HepG2 (cell line): ENCODE data around the gene AAMP. TPM values are rescaled to one million over a fixed set of nuclear protein-coding genes. Genes with fewer than 3 reads are reported as not detected.
A peak's percentile ranks its signal among the peaks of the same experiment; 100 is the strongest.

Source experiments
- ATAC-seq: fragments of 200-7000 bp; cut with Tn5 transposase; 3 replicates; pipeline ENCODE4 v1.9.1; 2020; ENCODE audit warnings: mild to moderate bottlenecking, moderate library complexity
- BruUV-seq: library from RNA; stranded (reverse); fragments of 400-500 nt; replicated peaks from 2 replicates; lab custom pipeline; 2021; lab: Mats Ljungman, UMichigan
- CTCF ChIA-PET: fragments of 300-600 bp; formaldehyde crosslinking; extraction: SDS; loops from one replicate; lab custom pipeline; 2021; ENCODE audit warnings: low total read pairs, inconsistent platforms, low intra/inter-chr PET ratio; lab: Yijun Ruan, JAX
- POLR2A ChIA-PET: fragments of 350-600 bp; sonication (Branson Sonifier 250); formaldehyde crosslinking; loops from one replicate; lab custom pipeline; 2020; ENCODE audit warnings: antibody characterized with exemption, inconsistent platforms; lab: Yijun Ruan, JAX
- DNase-seq: peaks from one replicate; pipeline ENCODE4 v3.0.0-alpha.2; 2015; ENCODE audit warnings: low spot score
- FAIRE-seq: peaks from 3 replicates; lab custom pipeline; 2011; peaks lifted over from hg19 to GRCh38; lab: Jason Lieb, UNC
- H2AFZ ChIP-seq: one replicate; pipeline ENCODE4 v1.6.1; 2011; ENCODE audit warnings: low read length, inconsistent platforms
- H3K27ac ChIP-seq: fragments of 300-600 bp; 3 replicates; pipeline ENCODE4 v1.8.0; 2011; ENCODE audit warnings: mixed run types, mild to moderate bottlenecking, mixed read lengths, low read length, inconsistent platforms; ENCODE audit not compliant: insufficient read depth; ENCODE audit errors: extremely low read length
- H3K27me3 ChIP-seq, 2 experiments: fragments of 200-600 bp in 1 of 2; 2 replicates in 1 of 2; 3 replicates in 1 of 2; pipeline versions ENCODE4 v1.6.0 to v1.8.0; 2011; ENCODE audit warnings: low read length in 2 of 2, mild to moderate bottlenecking in 2 of 2, moderate library complexity in 2 of 2, inconsistent platforms in 1 of 2; ENCODE audit not compliant: insufficient read depth in 2 of 2, control insufficient read depth in 1 of 2
- H3K36me3 ChIP-seq, 2 experiments: fragments of 200-600 bp in 1 of 2; replicated peaks in 1 of 2; 2 replicates in 1 of 2; 3 replicates in 1 of 2; pipeline versions ENCODE4 v1.5.1 to v1.8.0; 2011; ENCODE audit warnings: low read length in 2 of 2, inconsistent platforms in 1 of 2; ENCODE audit not compliant: insufficient read depth in 2 of 2, control insufficient read depth in 1 of 2
- H3K4me1 ChIP-seq: 2 replicates; pipeline ENCODE4 v1.5.1; 2012; ENCODE audit warnings: low read length, inconsistent platforms; ENCODE audit not compliant: insufficient read depth
- H3K4me2 ChIP-seq: 2 replicates; pipeline ENCODE4 v1.6.0; 2011; ENCODE audit warnings: low read depth, low read length, inconsistent platforms
- H3K4me3 ChIP-seq, 3 experiments: fragments of 200-600 bp in 1 of 3; sonication (generic), shearing (Covaris generic) in 1 of 3; replicated peaks in 1 of 3; 2 replicates each; pipeline ENCODE4 v1.5.1; 2011 to 2016; ENCODE audit warnings: low read length in 3 of 3, inconsistent platforms in 2 of 3, low read depth in 2 of 3, mild to moderate bottlenecking in 2 of 3, control low read depth in 1 of 3, mixed read lengths in 1 of 3; ENCODE audit not compliant: insufficient read depth in 1 of 3
- H3K79me2 ChIP-seq: one replicate; pipeline ENCODE4 v1.6.1; 2011; ENCODE audit warnings: low read length, inconsistent platforms; ENCODE audit not compliant: insufficient read depth
- H3K9ac ChIP-seq: 2 replicates; pipeline ENCODE4 v1.6.0; 2011; ENCODE audit warnings: mild to moderate bottlenecking, low read depth, low read length, inconsistent platforms; ENCODE audit not compliant: insufficient read depth
- H3K9me3 ChIP-seq: 2 replicates; pipeline ENCODE4 v1.5.1; 2012; ENCODE audit warnings: mild to moderate bottlenecking, low read length
- H4K20me1 ChIP-seq: 2 replicates; pipeline ENCODE4 v1.6.0; 2011; ENCODE audit warnings: inconsistent platforms, mild to moderate bottlenecking, low read length, moderate library complexity; ENCODE audit not compliant: insufficient read depth
- GTF3A ChIP-seq: sonication (generic); formaldehyde crosslinking; conservative IDR thresholded peaks from 2 replicates; pipeline ENCODE4 v1.4.0; 2020; ENCODE audit warnings: mild to moderate bottlenecking, missing genetic modification reagents
- LCORL ChIP-seq, 2 experiments: fragments of 450-650 bp in 1 of 2; sonication (generic) in 1 of 2; formaldehyde crosslinking in 1 of 2; IDR thresholded peaks; 2 replicates each; pipeline versions ENCODE4 v1.5.0 to v1.6.1; 2017 to 2020; ENCODE audit warnings: antibody characterized with exemption in 1 of 2, missing genetic modification reagents in 1 of 2
- PAWR ChIP-seq: sonication (generic); formaldehyde crosslinking; IDR thresholded peaks from 2 replicates; pipeline ENCODE4 v1.4.0; 2020; ENCODE audit warnings: missing genetic modification reagents, mild to moderate bottlenecking, borderline replicate concordance
- POLR2G ChIP-seq: fragments of 200-400 bp; formaldehyde crosslinking; IDR thresholded peaks from 2 replicates; pipeline ENCODE4 v1.6.1; 2018; ENCODE audit warnings: mild to moderate bottlenecking, low read depth, low read length, moderate library complexity
- ZNF547 ChIP-seq: sonication (generic); formaldehyde crosslinking; IDR thresholded peaks from 2 replicates; pipeline ENCODE4 v1.5.1; 2020; ENCODE audit warnings: mild to moderate bottlenecking, missing genetic modification reagents
- WGBS: methylation state at CpG from one replicate; pipeline ENCODE4 v1.1.6; 2017; ENCODE audit warnings: low lambda C conversion rate; 5-methylcytosine and 5-hydroxymethylcytosine counted together
- in situ Hi-C: cut with HindIII; loops from 2 replicates; pipeline ENCODE4 v1.10.0; 2017; ENCODE audit warnings: low pct_unique_long_range_greater_than_20kb; ENCODE audit not compliant: extremely low pct_ligation_motif_present
- intact Hi-C: fragments of 100-400 bp; cut with micrococcal nuclease; formaldehyde crosslinking; loops from one replicate; pipeline ENCODE4 v1.10.0; 2022; ENCODE audit not compliant: unreplicated experiment
- polyA plus RNA-seq, 8 experiments: library from polyadenylated mRNA; depleted of rRNA in 3 of 8; stranded (reverse) in 7 of 8; unstranded in 1 of 8; fragments of >200 nt; fragmentation: Illumina TruSeq in 4 of 8; extraction: Trizol in 4 of 8; gene quantifications; 2 replicates each; pipeline versions ENCODE4 v1.2.1 to v1.2.3, GENCODE V29; 2011 to 2016; ENCODE audit warnings: low read depth in 4 of 8, missing spikeins in 1 of 8, mixed read lengths in 1 of 8; ENCODE audit not compliant: insufficient read depth in 1 of 8
- total RNA-seq, 5 experiments: library from RNA; depleted of rRNA; stranded (reverse); fragments of >200 nt; fragmentation: Illumina TruSeq; extraction: Trizol; gene quantifications; 2 replicates each; pipeline ENCODE4 v1.2.3, GENCODE V29; 2016; ENCODE audit warnings: low read depth in 1 of 5

Gene AAMP
- total and polyA plus RNA-seq, 2 of the 13 experiments (the other 11 are each of a cell fraction or from before 2014, with no cell fraction given) = 110 to 186 TPM

DNA sequence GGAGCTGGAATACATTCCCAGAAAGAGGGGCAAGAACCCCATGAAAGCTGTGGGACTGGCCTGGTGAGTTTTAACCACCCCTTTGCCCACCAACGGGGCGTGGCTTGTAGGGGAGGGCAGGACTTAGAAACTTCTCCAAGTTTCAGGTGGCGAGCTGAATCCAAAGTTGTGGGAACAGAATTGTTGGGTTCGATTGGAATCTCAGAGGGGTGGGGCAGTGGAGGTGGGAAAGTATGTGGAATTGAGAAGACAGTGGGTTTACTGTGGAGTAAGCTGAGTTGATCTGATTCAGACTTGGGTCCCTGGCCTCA, 1.5 kb upstream of the AAMP start:
- TF ChIP-seq POLR2G = 0 out of 2 replicates have a peak, but pooled peaks have one; percentile 10
- no peak for TF ChIP-seq LCORL (IDR thresholded peaks at IDR 0.05)
- TF ChIP-seq LCORL (CRISPR knock-in tag; IDR thresholded peaks at IDR 0.05) = 0 out of 2 replicates have a peak, but pooled peaks have one; percentile 3
- TF ChIP-seq GTF3A = 0 out of 2 replicates have a peak, but pooled peaks have one; percentile 15
- no peak for TF ChIP-seq PAWR (CRISPR knock-in tag)
- 0 out of 2 replicates have a peak, but pooled peaks have one; percentile 37 for TF ChIP-seq ZNF547 (CRISPR knock-in tag)
- WGBS = 33% methylated on average over 4 of the region's 4 CpGs
- no peaks in the 10 kb centered on the region; a peak in 1 of 5 replicates for H3K27me3 ChIP-seq
- H3K9ac ChIP-seq = peak overlapping the region; percentile 84
- CTCF ChIA-PET = interaction anchor here (1.2 to 2.0 kb wide), 2 partner anchors 22 to 195 kb away, joined by 4 to 13 read pairs; partner anchors contain the start of gene TMBIM1
- ATAC-seq (no peak), FAIRE-seq (no peak), DNase-seq (no peak)
- peak overlapping the region; percentile 78 to 96 (median 91) for H3K4me3 ChIP-seq
- POLR2A ChIA-PET = interaction anchor here (0.5 to 7.5 kb wide), 7 partner anchors 12 to 175 kb away, joined by 3 to 121 read pairs (median 16); partner anchors contain the start of genes CATIP, GPBAR1 and TMBIM1
- peak overlapping the region; percentile 99 for H3K4me2 ChIP-seq
- intact Hi-C loops = loop anchor here (5.0 kb wide), 2 partner anchors 54 to 84 kb away; partner anchors contain the start of gene ARPC2
- peaks cover 21% of the 10 kb centered on the region for H3K79me2 ChIP-seq
- H3K27ac ChIP-seq = no peak overlapping the region
- in situ Hi-C loops = loop anchor here (5.0 to 10.0 kb wide), 2 partner anchors 193 to 376 kb away; no protein-coding TSS in a partner anchor
- H2AFZ ChIP-seq = no peak overlapping the region
- H3K4me1 ChIP-seq = peaks cover 45% of the 10 kb centered on the region
- H3K9me3 ChIP-seq = no peaks in the 10 kb centered on the region
- H4K20me1 ChIP-seq = no peaks in the 10 kb centered on the region; the same call in 1 of the 2 replicates
- H3K36me3 ChIP-seq = peaks cover 24 to 43% of the 10 kb centered on the region in 2 experiments
- BruUV-seq = no TSS peak
